ENCODE measurements around the gene SCGB1A1.

SCGB1A1 gene

GRCh38 chr11:62398011-62398994 is 20.5 kb upstream of the SCGB1A1 start:
- DNase-seq = no peak

- DNase-seq = no peak
These were observed 19.5 kb upstream of the SCGB1A1 start for GRCh38 chr11:62399172-62399877.

DNA sequence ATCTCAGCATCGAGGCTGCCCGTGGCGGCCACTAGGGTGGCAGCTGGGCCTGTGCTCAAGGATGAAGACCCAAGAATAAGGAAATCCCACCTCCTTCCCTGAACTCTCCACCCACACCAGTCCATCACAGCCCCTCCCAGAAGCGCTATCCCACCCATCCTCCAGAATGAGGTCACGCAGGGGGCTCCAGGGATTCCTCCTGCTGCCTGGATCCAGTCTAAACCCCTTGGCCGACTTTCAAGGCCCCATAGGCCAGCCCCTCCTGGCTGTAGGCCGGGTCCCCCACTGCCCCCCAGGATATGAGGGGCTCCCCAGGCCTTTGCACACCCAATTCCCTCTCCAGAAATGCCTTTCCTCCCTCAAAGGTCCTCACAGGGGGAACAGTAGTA is 19.0 kb upstream of the SCGB1A1 start:
- no peak for DNase-seq

DNA sequence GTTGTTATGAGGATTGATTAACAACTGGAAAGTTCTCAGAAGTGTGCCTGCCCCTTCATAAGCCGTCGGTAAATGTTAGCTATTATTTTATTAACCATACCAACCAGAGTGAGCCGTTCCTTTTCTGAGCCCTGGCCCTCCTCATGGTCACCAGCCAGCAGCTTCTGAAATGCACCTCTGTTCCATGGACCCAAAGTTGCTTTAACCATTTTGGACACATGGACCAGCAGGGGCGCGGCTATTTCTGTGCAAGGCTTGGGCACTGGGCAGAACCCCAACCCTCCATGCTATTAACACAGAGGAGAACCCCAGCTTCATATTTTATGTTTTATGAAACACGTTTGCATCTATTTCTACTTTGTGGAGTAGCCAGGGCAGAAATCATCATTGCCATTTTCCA is 18.6 kb upstream of the SCGB1A1 start:
- DNase-seq = no peak

- DNase-seq = no peak
These were observed 18.1 kb upstream of the SCGB1A1 start for GRCh38 chr11:62400760-62401159.

DNA sequence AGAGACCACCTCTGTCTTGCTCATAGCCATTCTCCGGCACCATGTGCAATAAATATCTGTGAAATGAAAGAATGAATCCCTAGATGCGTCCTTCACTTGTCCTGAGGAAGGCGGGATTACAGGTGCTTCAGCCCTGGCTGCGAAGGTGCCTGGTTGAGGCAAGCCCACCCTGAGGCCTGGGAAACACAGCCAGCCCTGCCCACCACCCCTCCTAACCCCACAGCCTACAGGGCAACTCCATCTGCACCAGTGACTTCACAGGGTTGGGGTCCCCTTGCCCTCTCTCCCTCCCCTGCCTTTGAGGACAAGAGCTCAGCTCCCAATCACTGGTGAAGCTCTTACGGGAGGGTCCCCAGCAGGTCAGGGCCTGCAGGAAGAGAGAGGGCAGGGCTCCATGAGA is 17.5 kb upstream of the SCGB1A1 start:
- DNase-seq = no peak

- DNase-seq = no peak
These were observed 17.0 kb upstream of the SCGB1A1 start for GRCh38 chr11:62401811-62402210.

- DNase-seq = no peak
These were observed 16.4 kb upstream of the SCGB1A1 start for GRCh38 chr11:62402226-62402959.

- DNase-seq = no peak
These were observed 15.7 kb upstream of the SCGB1A1 start for GRCh38 chr11:62402960-62403730.

- DNase-seq = no peak
These were observed 14.4 kb upstream of the SCGB1A1 start for GRCh38 chr11:62404435-62404834.

- no peak for DNase-seq
These were observed 13.9 kb upstream of the SCGB1A1 start for GRCh38 chr11:62404901-62405300.

DNA sequence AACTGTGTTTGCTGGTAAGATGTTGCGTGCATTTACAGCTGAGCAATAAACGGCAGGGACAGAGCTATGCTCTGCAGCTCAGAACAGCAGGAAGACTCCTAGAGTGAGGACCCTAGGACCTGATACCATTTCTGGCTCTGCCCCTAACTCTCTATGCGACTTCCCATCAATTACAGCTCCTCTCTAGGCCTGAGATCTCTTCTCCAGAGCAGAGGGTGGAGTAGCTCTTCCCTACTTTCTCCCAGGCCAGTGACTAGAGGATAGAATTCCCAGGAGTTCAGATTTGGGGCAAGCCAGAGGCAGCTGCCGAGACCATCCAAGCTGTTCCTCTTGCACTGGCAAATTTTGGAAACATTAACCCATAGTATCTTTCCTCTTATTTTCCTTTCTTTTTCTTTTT is 12.8 kb upstream of the SCGB1A1 start:
- no peak for DNase-seq

- DNase-seq = no peak
These were observed 9.0 kb upstream of the SCGB1A1 start for GRCh38 chr11:62409831-62410230.

- no peak for DNase-seq
These were observed 7.9 kb upstream of the SCGB1A1 start for GRCh38 chr11:62410972-62411371.

- no peak for DNase-seq
These were observed 7.3 kb upstream of the SCGB1A1 start for GRCh38 chr11:62411524-62411923.

- no peak for DNase-seq
These were observed 5.7 kb upstream of the SCGB1A1 start for GRCh38 chr11:62413060-62413696.

DNA sequence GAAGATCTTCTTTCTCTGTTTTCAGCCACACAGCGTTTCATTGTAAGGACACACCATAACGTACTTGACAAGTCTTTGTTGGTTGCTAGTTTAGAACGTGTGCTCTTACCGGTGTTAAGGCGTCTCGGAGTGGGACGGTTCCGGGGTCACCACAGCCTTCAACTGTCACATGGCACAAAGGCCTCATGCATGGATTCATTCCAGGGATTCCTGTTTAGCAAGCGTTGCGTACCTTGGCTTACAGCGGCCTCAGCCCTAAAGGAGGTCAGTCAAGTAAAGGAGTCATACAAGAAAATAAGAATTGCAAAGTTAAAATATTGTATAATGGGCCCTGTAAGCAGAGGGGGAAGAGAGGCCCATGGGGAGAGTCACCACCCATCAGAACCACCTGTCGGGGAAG is 2.2 kb upstream of the SCGB1A1 start:
- no peak for DNase-seq

GRCh38 chr11:62418136-62418535 is 697 bp upstream of the SCGB1A1 start:
- DNase-seq = no peak

GRCh38 chr11:62419314-62419929 is 589 bp downstream of the SCGB1A1 start:
- DNase-seq = no peak

DNA sequence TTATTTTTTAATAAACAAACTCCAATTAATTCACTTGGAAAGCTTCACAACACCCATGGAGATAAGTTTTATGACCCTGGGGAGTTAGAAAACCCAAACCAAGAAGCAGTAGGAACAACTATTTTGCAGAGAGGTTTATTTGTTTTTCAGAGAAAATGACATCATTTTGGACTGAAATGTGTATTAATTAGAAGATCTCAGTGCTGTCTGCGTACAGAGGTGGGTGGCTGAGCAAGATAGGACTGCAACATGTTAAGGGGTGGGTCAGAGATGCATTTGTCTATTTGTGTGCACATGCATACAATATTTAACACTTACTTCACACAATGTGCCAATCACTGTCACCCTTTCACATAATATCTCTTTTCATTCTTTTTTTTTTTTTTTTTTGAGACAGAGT is 1.1 kb downstream of the SCGB1A1 start:
- DNase-seq = no peak

GRCh38 chr11:62420882-62421281 is 2.0 kb downstream of the SCGB1A1 start:
- DNase-seq = no peak

GRCh38 chr11:62421996-62422395 is 3.2 kb downstream of the SCGB1A1 start:
- no peak for DNase-seq
